ENCODE data around the gene ALMS1. TPM values are rescaled to one million over a fixed set of nuclear protein-coding genes. Genes with fewer than 3 reads are reported as not detected.
"Not testable (repeated sequence)": the region's sequence is repeated elsewhere in the genome, so short reads cannot be mapped to it uniquely, and the experiment has no call there.

The ALMS1 gene
- total RNA-seq, 2 donors from 2014 or later, result 52.4 to 56.1 TPM

GRCh38 chr2:73641767-73642062 lies 256.1 kb downstream of the ALMS1 start:
- H3K27ac ChIP-seq (ENCODE audit: low read depth, low read length), result no peak overlapping the region
- TF ChIP-seq, protein P1, sequence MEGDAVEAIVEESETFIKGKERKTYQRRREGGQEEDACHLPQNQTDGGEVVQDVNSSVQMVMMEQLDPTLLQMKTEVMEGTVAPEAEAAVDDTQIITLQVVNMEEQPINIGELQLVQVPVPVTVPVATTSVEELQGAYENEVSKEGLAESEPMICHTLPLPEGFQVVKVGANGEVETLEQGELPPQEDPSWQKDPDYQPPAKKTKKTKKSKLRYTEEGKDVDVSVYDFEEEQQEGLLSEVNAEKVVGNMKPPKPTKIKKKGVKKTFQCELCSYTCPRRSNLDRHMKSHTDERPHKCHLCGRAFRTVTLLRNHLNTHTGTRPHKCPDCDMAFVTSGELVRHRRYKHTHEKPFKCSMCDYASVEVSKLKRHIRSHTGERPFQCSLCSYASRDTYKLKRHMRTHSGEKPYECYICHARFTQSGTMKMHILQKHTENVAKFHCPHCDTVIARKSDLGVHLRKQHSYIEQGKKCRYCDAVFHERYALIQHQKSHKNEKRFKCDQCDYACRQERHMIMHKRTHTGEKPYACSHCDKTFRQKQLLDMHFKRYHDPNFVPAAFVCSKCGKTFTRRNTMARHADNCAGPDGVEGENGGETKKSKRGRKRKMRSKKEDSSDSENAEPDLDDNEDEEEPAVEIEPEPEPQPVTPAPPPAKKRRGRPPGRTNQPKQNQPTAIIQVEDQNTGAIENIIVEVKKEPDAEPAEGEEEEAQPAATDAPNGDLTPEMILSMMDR (conservative IDR thresholded peaks at IDR 0.05), result no peak
- peaks cover 4% of the 10 kb centered on the region for H3K27me3 ChIP-seq (ENCODE audit: control insufficient read depth, insufficient read depth, low read length, poor library complexity, severe bottlenecking)
- no peaks in the 10 kb centered on the region for H3K4me1 Mint-ChIP-seq
- no peaks in the 10 kb centered on the region for H3K36me3 ChIP-seq (ENCODE audit: control insufficient read depth, insufficient read depth, low read length)
- no peaks in the 10 kb centered on the region for H3K36me3 Mint-ChIP-seq (ENCODE audit: low read depth)
- peaks cover 46% of the 10 kb centered on the region for H3K27me3 Mint-ChIP-seq (ENCODE audit: insufficient read depth)
- H3K9me3 Mint-ChIP-seq, result peaks cover 47% of the 10 kb centered on the region
- peaks cover 18% of the 10 kb centered on the region for H3K9me3 ChIP-seq (ENCODE audit: control insufficient read depth, low read length)
- no peak overlapping the region for H3K9ac ChIP-seq (ENCODE audit: extremely low read depth, low read length, poor library complexity, severe bottlenecking)
- 92% methylated on average over 3 of the region's 3 CpGs; no CpG with 5 or more reads in 1 of the 2 experiments for WGBS, 2 experiments (ENCODE audit: insufficient coverage in 1 of 2, insufficient read length in 1 of 2)
- no peak overlapping the region for H3K4me3 ChIP-seq (ENCODE audit: low read length)
- no peak overlapping the region for H3K27ac Mint-ChIP-seq
- H3K4me1 ChIP-seq (ENCODE audit: control insufficient read depth, insufficient read depth, low read length), result no peaks in the 10 kb centered on the region
- DNase-seq, result no peak
- H3K4me3 Mint-ChIP-seq, result no peak overlapping the region

- H3K4me3 Mint-ChIP-seq, result no peak within 1 kb of the TSS
- 76 to 85% methylated on average over 8 to 13 of the region's 13 CpGs for WGBS, 2 experiments (ENCODE audit: insufficient coverage in 1 of 2, insufficient read length in 1 of 2)
- H3K4me1 ChIP-seq (ENCODE audit: control insufficient read depth, insufficient read depth, low read length), result no peaks in the 10 kb centered on the region
- no peak within 1 kb of the TSS for H3K27ac Mint-ChIP-seq
- peaks cover 51% of the 10 kb centered on the region for H3K27me3 Mint-ChIP-seq (ENCODE audit: insufficient read depth)
- no peaks in the 10 kb centered on the region for H3K36me3 ChIP-seq (ENCODE audit: control insufficient read depth, insufficient read depth, low read length)
- peaks cover 18% of the 10 kb centered on the region for H3K9me3 ChIP-seq (ENCODE audit: control insufficient read depth, low read length)
- H3K36me3 Mint-ChIP-seq (ENCODE audit: low read depth), result no peaks in the 10 kb centered on the region
- H3K4me3 ChIP-seq (ENCODE audit: low read length), result no peak within 1 kb of the TSS
- DNase-seq, result no peak
- TF ChIP-seq, protein P1 (conservative IDR thresholded peaks at IDR 0.05), result no peak
- H3K9me3 Mint-ChIP-seq, result peaks cover 49% of the 10 kb centered on the region
- no peaks in the 10 kb centered on the region for H3K4me1 Mint-ChIP-seq
- no peak within 1 kb of the TSS for H3K27ac ChIP-seq (ENCODE audit: low read depth, low read length)
- H3K9ac ChIP-seq (ENCODE audit: extremely low read depth, low read length, poor library complexity, severe bottlenecking), result no peak within 1 kb of the TSS
- peaks cover 4% of the 10 kb centered on the region for H3K27me3 ChIP-seq (ENCODE audit: control insufficient read depth, insufficient read depth, low read length, poor library complexity, severe bottlenecking)
These were observed 256.8 kb downstream of the ALMS1 start, which contains the start of gene NAT8 for GRCh38 chr2:73642338-73643018. NAT8 (minus strand) TSS chr2:73642422; CDS start chr2:73641628, 794 bp downstream.

DNA sequence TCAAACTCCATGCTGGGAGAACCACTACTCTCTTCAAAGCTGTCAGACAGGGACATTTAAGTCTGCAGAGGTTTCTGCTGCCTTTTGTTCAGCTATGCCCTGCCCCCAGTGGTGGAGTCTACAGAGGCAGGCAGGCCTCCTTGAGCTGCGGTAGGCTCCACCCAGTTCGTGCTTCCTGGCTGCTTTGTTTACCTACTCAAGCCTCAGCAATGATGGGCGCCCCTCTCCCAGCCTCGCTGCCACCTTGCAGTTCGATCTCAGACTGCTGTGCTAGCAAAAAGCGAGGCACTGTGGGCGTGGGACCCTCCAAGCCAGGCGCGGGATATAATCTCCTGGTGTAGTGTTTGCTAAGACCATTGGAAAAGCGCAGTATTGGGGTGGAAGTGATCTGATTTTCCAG lies 262.1 kb downstream of the ALMS1 start:
- H3K27ac Mint-ChIP-seq; H3K27ac ChIP-seq (ENCODE audit: low read depth, low read length); H3K36me3 ChIP-seq (ENCODE audit: control insufficient read depth, insufficient read depth, low read length); H3K9me3 ChIP-seq (ENCODE audit: control insufficient read depth, low read length); H3K4me3 ChIP-seq (ENCODE audit: low read length); H3K9ac ChIP-seq (ENCODE audit: extremely low read depth, low read length, poor library complexity, severe bottlenecking); DNase-seq; H3K4me3 Mint-ChIP-seq; H3K4me1 ChIP-seq (ENCODE audit: control insufficient read depth, insufficient read depth, low read length); H3K36me3 Mint-ChIP-seq (ENCODE audit: low read depth); H3K4me1 Mint-ChIP-seq: not testable (repeated sequence)
- H3K27me3 ChIP-seq (ENCODE audit: control insufficient read depth, insufficient read depth, low read length, poor library complexity, severe bottlenecking), result peaks cover 16% of the 10 kb centered on the region
- Mint-ChIP-seq H3K9me3 (peaks cover 23% of the 10 kb centered on the region), H3K27me3 (ENCODE audit: insufficient read depth) (peaks cover 48% of the 10 kb centered on the region)
- WGBS, 2 experiments (ENCODE audit: insufficient coverage in 1 of 2, insufficient read length in 1 of 2), result 70 to 84% methylated on average over 2 to 10 of the region's 10 CpGs
